ENCODE measurements around the gene EPDR1. TPM values are rescaled to one million over a fixed set of nuclear protein-coding genes. Genes with fewer than 3 reads are reported as not detected.

EPDR1 gene
- polyA plus RNA-seq, 1 experiment, result 3.7 TPM

- ChIA-PET POLR2A (no interaction called here), CTCF (interaction anchor here (1.4 kb wide), 1 partner anchor 79 kb away, joined by 3 read pairs; no protein-coding TSS in a partner anchor)
- TF ChIP-seq CTCF (IDR thresholded peaks at IDR 0.05; ENCODE audit: insufficient read depth, low read depth, low read length), result no peak
- DNase-seq (ENCODE audit: low read depth), result no peak
- Histone ChIP-seq H3K27me3 (ENCODE audit: control insufficient read depth, insufficient read depth, low read length) (peaks cover 5% of the 10 kb centered on the region), H3K36me3 (ENCODE audit: control insufficient read depth, insufficient read depth, low read length) (no peaks in the 10 kb centered on the region), H3K4me3 (ENCODE audit: low read depth, low read length) (no peak overlapping the region)
Measured at GRCh38 chr7:37921876-37922275, 1.4 kb downstream of the EPDR1 start.

GRCh38 chr7:37923996-37924395, 3.6 kb downstream of the EPDR1 start:
- POLR2A ChIA-PET, result no interaction called here

GRCh38 chr7:37924491-37925041, 4.1 kb downstream of the EPDR1 start:
- no peak for TF ChIP-seq CTCF (IDR thresholded peaks at IDR 0.05; ENCODE audit: insufficient read depth, low read depth, low read length)
- Histone ChIP-seq H3K27me3 (ENCODE audit: control insufficient read depth, insufficient read depth, low read length) (no peaks in the 10 kb centered on the region), H3K4me3 (ENCODE audit: low read depth, low read length) (no peak overlapping the region), H3K36me3 (ENCODE audit: control insufficient read depth, insufficient read depth, low read length) (no peaks in the 10 kb centered on the region)
- ChIA-PET CTCF (no interaction called here), POLR2A (no interaction called here)
- DNase-seq (ENCODE audit: low read depth), result no peak

More at GRCh38 chr7:37923996-37924395, 3.6 kb downstream of the EPDR1 start:
- Histone ChIP-seq H3K4me3 (ENCODE audit: low read depth, low read length) (no peak overlapping the region), H3K36me3 (ENCODE audit: control insufficient read depth, insufficient read depth, low read length) (no peaks in the 10 kb centered on the region), H3K27me3 (ENCODE audit: control insufficient read depth, insufficient read depth, low read length) (peaks cover 2% of the 10 kb centered on the region; the same call in 1 of the 2 replicates)
- CTCF ChIA-PET, result no interaction called here
- no peak for TF ChIP-seq CTCF (IDR thresholded peaks at IDR 0.05; ENCODE audit: insufficient read depth, low read depth, low read length)
- no peak for DNase-seq (ENCODE audit: low read depth)

GRCh38 chr7:37925620-37926019, 5.2 kb downstream of the EPDR1 start:
- ChIA-PET POLR2A (no interaction called here), CTCF (no interaction called here)
- DNase-seq (ENCODE audit: low read depth), result no peak
- Histone ChIP-seq H3K4me3 (ENCODE audit: low read depth, low read length) (no peak overlapping the region), H3K36me3 (ENCODE audit: control insufficient read depth, insufficient read depth, low read length) (no peaks in the 10 kb centered on the region), H3K27me3 (ENCODE audit: control insufficient read depth, insufficient read depth, low read length) (no peaks in the 10 kb centered on the region; the same call in 1 of the 2 replicates)
- TF ChIP-seq CTCF (IDR thresholded peaks at IDR 0.05; ENCODE audit: insufficient read depth, low read depth, low read length), result no peak

GRCh38 chr7:37927773-37928444, 7.5 kb downstream of the EPDR1 start:
- no peak for TF ChIP-seq CTCF (IDR thresholded peaks at IDR 0.05; ENCODE audit: insufficient read depth, low read depth, low read length)
- no peaks in the 10 kb centered on the region for H3K36me3 ChIP-seq (ENCODE audit: control insufficient read depth, insufficient read depth, low read length)
- no peaks in the 10 kb centered on the region; the same call in 1 of the 2 replicates for H3K27me3 ChIP-seq (ENCODE audit: control insufficient read depth, insufficient read depth, low read length)
- ChIA-PET POLR2A (no interaction called here), CTCF (no interaction called here)
- DNase-seq (ENCODE audit: low read depth), result no peak
- H3K4me3 ChIP-seq (ENCODE audit: low read depth, low read length), result no peak overlapping the region

Data from BJ (cell line).